ENCODE measurements around the gene KRT6A. TPM values are rescaled to one million over a fixed set of nuclear protein-coding genes. Genes with fewer than 3 reads are reported as not detected.

The KRT6A gene
- total RNA-seq, 1 experiment from 2014 or later, result 0.24 TPM

- H3K4me1 ChIP-seq (ENCODE audit: insufficient read depth, low read length, poor library complexity, severe bottlenecking), result peaks cover 14% of the 10 kb centered on the region
- H3K4me3 ChIP-seq (ENCODE audit: low read depth, low read length, poor library complexity, severe bottlenecking), result no peak overlapping the region
- H3K9me3 ChIP-seq (ENCODE audit: low read depth, low read length, poor library complexity, severe bottlenecking), result no peaks in the 10 kb centered on the region
- CTCF ChIA-PET, result no interaction called here
- POLR2A ChIA-PET (ENCODE audit: low non-redundant PET), result no interaction called here
- no peak for DNase-seq (ENCODE audit: low spot score)
- BruUV-seq (replicated peaks), result no TSS peak
- intact Hi-C loops (cut with micrococcal nuclease; ENCODE audit: unreplicated experiment), result no loop called here
- no peak overlapping the region for H3K27ac ChIP-seq (ENCODE audit: low read depth, low read length, poor library complexity, severe bottlenecking)
- no peak for TF ChIP-seq CTCF (conservative IDR thresholded peaks at IDR 0.05; ENCODE audit: low read depth, low read length)
- TF ChIP-seq EZH2 (IDR thresholded peaks at IDR 0.05; ENCODE audit: borderline replicate concordance, low read depth, low read length, poor library complexity, severe bottlenecking), result no peak
- no peaks in the 10 kb centered on the region for H3K36me3 ChIP-seq (ENCODE audit: insufficient read depth, low read length, poor library complexity, severe bottlenecking)
- H3K27me3 ChIP-seq (replicated peaks; ENCODE audit: insufficient read depth, low read depth, low read length, poor library complexity), result no peaks in the 10 kb centered on the region
These were observed 33.5 kb upstream of the KRT6A start for GRCh38 chr12:52526511-52526951.

GRCh38 chr12:52525661-52526499 lies 32.8 kb upstream of the KRT6A start:
- BruUV-seq (replicated peaks), result no TSS peak
- TF ChIP-seq EZH2 (IDR thresholded peaks at IDR 0.05; ENCODE audit: borderline replicate concordance, low read depth, low read length, poor library complexity, severe bottlenecking) (no peak), CTCF (conservative IDR thresholded peaks at IDR 0.05; ENCODE audit: low read depth, low read length) (no peak)
- Histone ChIP-seq H3K27me3 (replicated peaks; ENCODE audit: insufficient read depth, low read depth, low read length, poor library complexity) (no peaks in the 10 kb centered on the region), H3K27ac (ENCODE audit: low read depth, low read length, poor library complexity, severe bottlenecking) (no peak overlapping the region), H3K4me3 (ENCODE audit: low read depth, low read length, poor library complexity, severe bottlenecking) (no peak overlapping the region), H3K9me3 (ENCODE audit: low read depth, low read length, poor library complexity, severe bottlenecking) (no peaks in the 10 kb centered on the region), H3K4me1 (ENCODE audit: insufficient read depth, low read length, poor library complexity, severe bottlenecking) (peaks cover 14% of the 10 kb centered on the region), H3K36me3 (ENCODE audit: insufficient read depth, low read length, poor library complexity, severe bottlenecking) (no peaks in the 10 kb centered on the region)
- ChIA-PET POLR2A (ENCODE audit: low non-redundant PET) (no interaction called here), CTCF (no interaction called here)
- DNase-seq (ENCODE audit: low spot score), result no peak
- intact Hi-C loops (cut with micrococcal nuclease; ENCODE audit: unreplicated experiment), result no loop called here

- POLR2A ChIA-PET (ENCODE audit: low non-redundant PET), result no interaction called here
- H3K27me3 ChIP-seq (replicated peaks; ENCODE audit: insufficient read depth, low read depth, low read length, poor library complexity), result no peaks in the 10 kb centered on the region
- DNase-seq (ENCODE audit: low spot score), result no peak
- peaks cover 14% of the 10 kb centered on the region for H3K4me1 ChIP-seq (ENCODE audit: insufficient read depth, low read length, poor library complexity, severe bottlenecking)
- TF ChIP-seq EZH2 (IDR thresholded peaks at IDR 0.05; ENCODE audit: borderline replicate concordance, low read depth, low read length, poor library complexity, severe bottlenecking), result no peak
- no peak for TF ChIP-seq CTCF (conservative IDR thresholded peaks at IDR 0.05; ENCODE audit: low read depth, low read length)
- BruUV-seq (replicated peaks), result no TSS peak
- no peak overlapping the region for H3K4me3 ChIP-seq (ENCODE audit: low read depth, low read length, poor library complexity, severe bottlenecking)
- intact Hi-C loops (cut with micrococcal nuclease; ENCODE audit: unreplicated experiment), result no loop called here
- H3K9me3 ChIP-seq (ENCODE audit: low read depth, low read length, poor library complexity, severe bottlenecking), result no peaks in the 10 kb centered on the region
- no peaks in the 10 kb centered on the region for H3K36me3 ChIP-seq (ENCODE audit: insufficient read depth, low read length, poor library complexity, severe bottlenecking)
- CTCF ChIA-PET, result no interaction called here
- no peak overlapping the region for H3K27ac ChIP-seq (ENCODE audit: low read depth, low read length, poor library complexity, severe bottlenecking)
These were observed 32.0 kb upstream of the KRT6A start for GRCh38 chr12:52524898-52525591.

All from A673 (cell line).